Kidney epithelial cell (primary cell): Measurements from ENCODE around the gene MYO18B. TPM values are rescaled to one million over a fixed set of nuclear protein-coding genes. Genes with fewer than 3 reads are reported as not detected.

ENCODE experiments used
- DNase-seq: peaks from one replicate; pipeline ENCODE4 v3.0.0-alpha.2; 2010; ENCODE audit warnings: low read depth
- H3K27me3 ChIP-seq: 2 replicates; pipeline ENCODE4 v1.6.0; 2011; ENCODE audit warnings: low read length; ENCODE audit not compliant: control insufficient read depth, insufficient read depth
- H3K36me3 ChIP-seq: 2 replicates; pipeline ENCODE4 v1.5.1; 2011; ENCODE audit warnings: low read length; ENCODE audit not compliant: control insufficient read depth, insufficient read depth
- H3K4me3 ChIP-seq: 2 replicates; pipeline ENCODE4 v1.5.1; 2011; ENCODE audit warnings: low read depth, mild to moderate bottlenecking, control low read depth, low read length
- total RNA-seq: library from RNA; depleted of rRNA; stranded (reverse); fragments of >200 nt; gene quantifications from 2 replicates; pipeline ENCODE4 v1.2.3, GENCODE V29; 2015
- TF ChIP-seq, protein P1 (sequence below): IDR thresholded peaks from 2 replicates; pipeline ENCODE4 v1.5.1; 2011; ENCODE audit warnings: mild to moderate bottlenecking, moderate library complexity, low read length, control low read depth, inconsistent platforms; ENCODE audit not compliant: insufficient read depth, poor library complexity, severe bottlenecking

The MYO18B gene
- total RNA-seq, 1 donor from 2014 or later = not detected

- DNase-seq = no peak
- H3K4me3 ChIP-seq = no peak overlapping the region
- no peaks in the 10 kb centered on the region for H3K27me3 ChIP-seq
- no peaks in the 10 kb centered on the region for H3K36me3 ChIP-seq
- TF ChIP-seq, protein P1, sequence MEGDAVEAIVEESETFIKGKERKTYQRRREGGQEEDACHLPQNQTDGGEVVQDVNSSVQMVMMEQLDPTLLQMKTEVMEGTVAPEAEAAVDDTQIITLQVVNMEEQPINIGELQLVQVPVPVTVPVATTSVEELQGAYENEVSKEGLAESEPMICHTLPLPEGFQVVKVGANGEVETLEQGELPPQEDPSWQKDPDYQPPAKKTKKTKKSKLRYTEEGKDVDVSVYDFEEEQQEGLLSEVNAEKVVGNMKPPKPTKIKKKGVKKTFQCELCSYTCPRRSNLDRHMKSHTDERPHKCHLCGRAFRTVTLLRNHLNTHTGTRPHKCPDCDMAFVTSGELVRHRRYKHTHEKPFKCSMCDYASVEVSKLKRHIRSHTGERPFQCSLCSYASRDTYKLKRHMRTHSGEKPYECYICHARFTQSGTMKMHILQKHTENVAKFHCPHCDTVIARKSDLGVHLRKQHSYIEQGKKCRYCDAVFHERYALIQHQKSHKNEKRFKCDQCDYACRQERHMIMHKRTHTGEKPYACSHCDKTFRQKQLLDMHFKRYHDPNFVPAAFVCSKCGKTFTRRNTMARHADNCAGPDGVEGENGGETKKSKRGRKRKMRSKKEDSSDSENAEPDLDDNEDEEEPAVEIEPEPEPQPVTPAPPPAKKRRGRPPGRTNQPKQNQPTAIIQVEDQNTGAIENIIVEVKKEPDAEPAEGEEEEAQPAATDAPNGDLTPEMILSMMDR = no peak
Observed at GRCh38 chr22:25992331-25992730, 250.3 kb downstream of the MYO18B start.

- Histone ChIP-seq H3K4me3 (no peak overlapping the region), H3K27me3 (no peaks in the 10 kb centered on the region), H3K36me3 (no peaks in the 10 kb centered on the region)
- no peak for DNase-seq
- TF ChIP-seq, protein P1 = no peak
Observed at GRCh38 chr22:25996669-25997068, 254.7 kb downstream of the MYO18B start.

GRCh38 chr22:25997886-25998775 lies 256.1 kb downstream of the MYO18B start:
- TF ChIP-seq, protein P1 = no peak
- Histone ChIP-seq H3K36me3 (no peaks in the 10 kb centered on the region), H3K4me3 (no peak overlapping the region), H3K27me3 (no peaks in the 10 kb centered on the region)
- DNase-seq = no peak

DNA sequence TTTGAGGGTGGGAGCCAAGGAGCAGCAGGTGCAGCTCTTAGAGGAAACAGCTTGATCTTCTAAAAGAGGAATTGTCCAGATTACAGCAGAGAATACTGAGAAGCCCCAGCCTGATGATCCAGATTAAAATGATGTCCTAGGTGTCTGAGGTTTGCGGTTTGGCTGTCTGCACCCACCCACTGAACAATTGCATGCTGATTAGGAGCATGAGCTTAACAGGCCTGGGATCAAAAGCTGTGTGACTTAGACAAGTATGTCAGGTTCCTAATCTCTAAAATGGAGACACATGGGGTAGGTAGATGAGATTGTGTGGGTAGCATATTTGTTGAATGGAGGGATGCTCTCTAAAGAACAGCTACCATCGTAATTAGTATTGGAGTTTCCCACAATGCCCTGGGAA lies 260.5 kb downstream of the MYO18B start:
- TF ChIP-seq, protein P1 = no peak
- Histone ChIP-seq H3K36me3 (no peaks in the 10 kb centered on the region), H3K27me3 (no peaks in the 10 kb centered on the region), H3K4me3 (no peak overlapping the region)
- no peak for DNase-seq

DNA sequence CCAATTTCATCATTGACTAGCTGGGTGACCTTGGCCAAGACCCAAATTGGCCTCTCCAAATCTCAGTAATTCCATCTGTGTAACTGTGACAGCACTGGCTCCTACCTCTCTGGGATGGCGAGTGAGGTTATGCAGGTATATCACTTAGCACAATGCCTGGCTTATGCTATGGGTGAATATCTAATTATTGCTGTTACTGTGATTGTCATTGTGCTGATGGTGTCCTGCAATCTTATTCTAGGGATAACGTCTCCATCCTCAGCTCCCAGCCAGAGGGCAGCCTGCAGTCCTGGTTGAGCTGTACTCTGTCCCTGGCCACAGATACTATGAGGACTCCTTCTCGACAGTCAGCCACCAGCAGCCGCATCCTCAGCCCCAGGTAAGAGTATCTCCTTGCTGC lies 262.5 kb downstream of the MYO18B start:
- Histone ChIP-seq H3K27me3 (no peaks in the 10 kb centered on the region), H3K36me3 (no peaks in the 10 kb centered on the region), H3K4me3 (no peak overlapping the region)
- TF ChIP-seq, protein P1 = no peak
- no peak for DNase-seq

- Histone ChIP-seq H3K27me3 (no peaks in the 10 kb centered on the region), H3K36me3 (no peaks in the 10 kb centered on the region), H3K4me3 (no peak overlapping the region)
- TF ChIP-seq, protein P1 = no peak
- no peak for DNase-seq
Observed at GRCh38 chr22:26008587-26008986, 266.6 kb downstream of the MYO18B start.
